HEK293 (cell line): ENCODE data around the gene FOXO3.

ENCODE experiments used
- CTCF ChIA-PET: fragments of 350-600 bp; formaldehyde crosslinking; extraction: SDS; loops from one replicate; lab custom pipeline; 2021; ENCODE audit warnings: antibody characterized with exemption; lab: Yijun Ruan, JAX
- POLR2A ChIA-PET: fragments of 300-600 bp; formaldehyde crosslinking; extraction: SDS; loops from one replicate; lab custom pipeline; 2020; ENCODE audit warnings: antibody characterized with exemption, inconsistent platforms; lab: Yijun Ruan, JAX
- H3K27ac ChIP-seq: fragments of 200-500 bp; sonication (Bioruptor generic); 2 replicates; pipeline ENCODE4 v1.5.1; 2014; ENCODE audit warnings: low read depth, low read length, control low read depth, inconsistent platforms; ENCODE audit errors: extremely low read depth
- H3K36me3 ChIP-seq, 2 experiments: fragments of 200-500 bp in 1 of 2; sonication (Bioruptor generic) in 1 of 2; 1 replicate in 1 of 2; 2 replicates in 1 of 2; pipeline ENCODE4 v1.5.1; 2014 to 2017; ENCODE audit warnings: inconsistent platforms in 2 of 2, low read length in 2 of 2; ENCODE audit not compliant: control insufficient read depth in 2 of 2, insufficient read depth in 1 of 2
- H3K4me1 ChIP-seq: fragments of 200-500 bp; sonication (Bioruptor generic); 2 replicates; pipeline ENCODE4 v1.5.1; 2014; ENCODE audit warnings: mild to moderate bottlenecking, low read length, inconsistent platforms; ENCODE audit not compliant: control insufficient read depth, insufficient read depth
- H3K4me3 ChIP-seq: 2 replicates; pipeline ENCODE4 v1.5.1; 2011; ENCODE audit warnings: low read depth, mild to moderate bottlenecking, control low read depth, low read length, moderate library complexity
- H3K9me3 ChIP-seq: fragments of 200-500 bp; sonication (Bioruptor generic); 2 replicates; pipeline ENCODE4 v1.5.1; 2014; ENCODE audit warnings: low read depth, low read length, inconsistent platforms; ENCODE audit not compliant: control insufficient read depth, insufficient read depth
- KLF1 ChIP-seq: fragments of 450-650 bp; formaldehyde crosslinking; IDR thresholded peaks from 2 replicates; pipeline ENCODE4 v1.5.1; 2016; ENCODE audit warnings: missing biosample characterization, missing genetic modification characterization
- KLF17 ChIP-seq: fragments of 450-650 bp; formaldehyde crosslinking; IDR thresholded peaks from 2 replicates; pipeline ENCODE4 v1.5.1; 2016; ENCODE audit warnings: missing biosample characterization, missing genetic modification characterization
- OVOL3 ChIP-seq: fragments of 450-650 bp; formaldehyde crosslinking; IDR thresholded peaks from 2 replicates; pipeline ENCODE4 v1.5.1; 2016; ENCODE audit warnings: missing biosample characterization, missing genetic modification characterization
- ZBTB20 ChIP-seq: fragments of 450-650 bp; formaldehyde crosslinking; IDR thresholded peaks from 2 replicates; pipeline ENCODE4 v1.5.1; 2016; ENCODE audit warnings: missing biosample characterization, missing genetic modification characterization
- ZBTB48 ChIP-seq: fragments of 450-650 bp; formaldehyde crosslinking; IDR thresholded peaks from 2 replicates; pipeline ENCODE4 v1.5.1; 2016; ENCODE audit warnings: missing biosample characterization, missing genetic modification characterization
- ZFP41 ChIP-seq: fragments of 450-650 bp; formaldehyde crosslinking; IDR thresholded peaks from 2 replicates; pipeline ENCODE4 v1.5.1; 2016; ENCODE audit warnings: missing biosample characterization, missing genetic modification characterization, borderline replicate concordance
- ZNF112 ChIP-seq: fragments of 450-650 bp; formaldehyde crosslinking; IDR thresholded peaks from 2 replicates; pipeline ENCODE4 v1.5.0; 2017; ENCODE audit warnings: missing biosample characterization, missing genetic modification characterization
- ZNF140 ChIP-seq: fragments of 450-650 bp; formaldehyde crosslinking; IDR thresholded peaks from 2 replicates; pipeline ENCODE4 v1.5.1; 2016; ENCODE audit warnings: missing biosample characterization, missing genetic modification characterization
- ZNF19 ChIP-seq: fragments of 450-650 bp; formaldehyde crosslinking; IDR thresholded peaks from 2 replicates; pipeline ENCODE4; 2016; ENCODE audit warnings: missing biosample characterization, missing genetic modification characterization, low read depth
- ZNF404 ChIP-seq: fragments of 450-650 bp; formaldehyde crosslinking; IDR thresholded peaks from 2 replicates; pipeline ENCODE4 v1.5.1; 2017; ENCODE audit warnings: missing biosample characterization, missing genetic modification characterization
- ZNF449 ChIP-seq: fragments of 450-650 bp; formaldehyde crosslinking; IDR thresholded peaks from 2 replicates; pipeline ENCODE4 v1.5.1; 2017; ENCODE audit warnings: missing biosample characterization, mild to moderate bottlenecking, missing genetic modification characterization, moderate library complexity
- ZNF518A ChIP-seq: fragments of 450-650 bp; formaldehyde crosslinking; conservative IDR thresholded peaks from 2 replicates; pipeline ENCODE4 v1.5.1; 2016; ENCODE audit warnings: low read depth, missing biosample characterization, missing genetic modification characterization
- ZNF624 ChIP-seq: fragments of 450-650 bp; formaldehyde crosslinking; IDR thresholded peaks from 2 replicates; pipeline ENCODE4 v1.5.1; 2017; ENCODE audit warnings: missing biosample characterization, missing genetic modification characterization
- TF ChIP-seq, protein P1 (sequence below): fragments of 450-650 bp; formaldehyde crosslinking; IDR thresholded peaks from 2 replicates; pipeline ENCODE4 v1.5.1; 2016; ENCODE audit warnings: missing biosample characterization, missing genetic modification characterization
- TF ChIP-seq, protein P2 (sequence below): fragments of 450-650 bp; formaldehyde crosslinking; IDR thresholded peaks from 2 replicates; pipeline ENCODE4 v1.5.1; 2017; ENCODE audit warnings: missing biosample characterization, missing genetic modification characterization

FOXO3 gene

GRCh38 chr6:108521616-108522107, 39.1 kb upstream of the FOXO3 start (continued):
- TF ChIP-seq ZBTB48 (tag by site-specific recombination) (no peak), KLF1 (tag by site-specific recombination) (no peak), KLF17 (tag by site-specific recombination) (no peak), ZNF449 (tag by site-specific recombination) (no peak), ZNF624 (tag by site-specific recombination) (no peak), ZNF518A (tag by site-specific recombination) (no peak), ZNF19 (tag by site-specific recombination) (no peak)
- TF ChIP-seq, all 188 proteins: peak for 0

DNA sequence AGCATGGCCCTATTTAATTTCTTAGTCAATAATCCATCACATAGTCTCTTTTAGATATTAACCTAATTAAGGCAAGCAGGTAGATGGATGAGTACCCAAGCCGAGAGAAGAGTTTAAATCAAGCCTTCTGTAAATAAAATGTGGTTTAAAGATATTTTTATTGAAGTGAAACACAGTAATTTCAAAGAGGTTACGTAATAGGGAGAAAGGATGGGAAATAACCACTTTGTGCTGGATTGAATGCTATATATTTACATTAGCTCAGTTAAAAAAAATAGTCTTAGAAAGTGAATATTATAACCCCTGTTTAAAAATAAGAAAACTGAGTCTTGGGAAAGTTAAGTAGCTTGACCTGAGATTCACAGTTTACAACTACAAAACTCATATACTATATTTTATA, 37.0 kb upstream of the FOXO3 start:
- H3K9me3 ChIP-seq = no peaks in the 10 kb centered on the region
- no peak overlapping the region for H3K27ac ChIP-seq
- TF ChIP-seq, protein P1, sequence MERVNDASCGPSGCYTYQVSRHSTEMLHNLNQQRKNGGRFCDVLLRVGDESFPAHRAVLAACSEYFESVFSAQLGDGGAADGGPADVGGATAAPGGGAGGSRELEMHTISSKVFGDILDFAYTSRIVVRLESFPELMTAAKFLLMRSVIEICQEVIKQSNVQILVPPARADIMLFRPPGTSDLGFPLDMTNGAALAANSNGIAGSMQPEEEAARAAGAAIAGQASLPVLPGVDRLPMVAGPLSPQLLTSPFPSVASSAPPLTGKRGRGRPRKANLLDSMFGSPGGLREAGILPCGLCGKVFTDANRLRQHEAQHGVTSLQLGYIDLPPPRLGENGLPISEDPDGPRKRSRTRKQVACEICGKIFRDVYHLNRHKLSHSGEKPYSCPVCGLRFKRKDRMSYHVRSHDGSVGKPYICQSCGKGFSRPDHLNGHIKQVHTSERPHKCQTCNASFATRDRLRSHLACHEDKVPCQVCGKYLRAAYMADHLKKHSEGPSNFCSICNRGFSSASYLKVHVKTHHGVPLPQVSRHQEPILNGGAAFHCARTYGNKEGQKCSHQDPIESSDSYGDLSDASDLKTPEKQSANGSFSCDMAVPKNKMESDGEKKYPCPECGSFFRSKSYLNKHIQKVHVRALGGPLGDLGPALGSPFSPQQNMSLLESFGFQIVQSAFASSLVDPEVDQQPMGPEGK = no peak
- TF ChIP-seq ZNF140 (tag by site-specific recombination) (no peak), ZNF624 (tag by site-specific recombination) (no peak), ZNF112 (no peak), ZNF404 (tag by site-specific recombination) (no peak), ZBTB20 (tag by site-specific recombination) (no peak), ZFP41 (tag by site-specific recombination) (no peak), OVOL3 (tag by site-specific recombination) (no peak)
- TF ChIP-seq, protein P2, sequence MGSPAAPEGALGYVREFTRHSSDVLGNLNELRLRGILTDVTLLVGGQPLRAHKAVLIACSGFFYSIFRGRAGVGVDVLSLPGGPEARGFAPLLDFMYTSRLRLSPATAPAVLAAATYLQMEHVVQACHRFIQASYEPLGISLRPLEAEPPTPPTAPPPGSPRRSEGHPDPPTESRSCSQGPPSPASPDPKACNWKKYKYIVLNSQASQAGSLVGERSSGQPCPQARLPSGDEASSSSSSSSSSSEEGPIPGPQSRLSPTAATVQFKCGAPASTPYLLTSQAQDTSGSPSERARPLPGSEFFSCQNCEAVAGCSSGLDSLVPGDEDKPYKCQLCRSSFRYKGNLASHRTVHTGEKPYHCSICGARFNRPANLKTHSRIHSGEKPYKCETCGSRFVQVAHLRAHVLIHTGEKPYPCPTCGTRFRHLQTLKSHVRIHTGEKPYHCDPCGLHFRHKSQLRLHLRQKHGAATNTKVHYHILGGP (tag by site-specific recombination) = no peak
- TF ChIP-seq, all 188 proteins: peak for 0
- Histone ChIP-seq H3K36me3 (peaks cover 0 to 12% of the 10 kb centered on the region in 2 experiments; a peak in 1 of 3 replicates), H3K4me1 (no peaks in the 10 kb centered on the region), H3K4me3 (no peak overlapping the region)
- POLR2A ChIA-PET = no interaction called here
- CTCF ChIA-PET = interaction anchor here (0.6 to 5.9 kb wide), 16 partner anchors 10 to 549 kb away, joined by 3 to 39 read pairs (median 5); no protein-coding TSS in a partner anchor
